Raji (cell line): ENCODE data around the gene GASK1A.

Source experiments
- POLR2A ChIP-seq: IDR thresholded peaks from 2 replicates; pipeline ENCODE4 v1.6.1; 2011; ENCODE audit warnings: low read depth, low read length, control low read depth; ENCODE audit not compliant: insufficient read depth

GASK1A gene

GRCh38 chr3:43076857-43077256, 97.7 kb downstream of the GASK1A start:
- TF ChIP-seq POLR2A = no peak

- no peak for TF ChIP-seq POLR2A
These were observed 98.2 kb downstream of the GASK1A start for GRCh38 chr3:43077261-43077660.

GRCh38 chr3:43077707-43078106, 98.6 kb downstream of the GASK1A start:
- TF ChIP-seq POLR2A = no peak

GRCh38 chr3:43079536-43080332, 100.6 kb downstream of the GASK1A start:
- TF ChIP-seq POLR2A = no peak

- TF ChIP-seq POLR2A = no peak
These were observed 101.8 kb downstream of the GASK1A start for GRCh38 chr3:43080726-43081568.

GRCh38 chr3:43081796-43082195, 102.7 kb downstream of the GASK1A start:
- no peak for TF ChIP-seq POLR2A

- TF ChIP-seq POLR2A = no peak
These were observed 103.3 kb downstream of the GASK1A start for GRCh38 chr3:43082457-43082856.

- TF ChIP-seq POLR2A = no peak
These were observed 107.5 kb downstream of the GASK1A start for GRCh38 chr3:43086460-43087165.

GRCh38 chr3:43087249-43087776, 108.2 kb downstream of the GASK1A start:
- TF ChIP-seq POLR2A = no peak

- TF ChIP-seq POLR2A = no peak
These were observed 110.0 kb downstream of the GASK1A start for GRCh38 chr3:43089081-43089480.

GRCh38 chr3:43090238-43090637, 111.1 kb downstream of the GASK1A start:
- TF ChIP-seq POLR2A = no peak

GRCh38 chr3:43091481-43091880, 112.4 kb downstream of the GASK1A start:
- no peak for TF ChIP-seq POLR2A

- TF ChIP-seq POLR2A = no peak
These were observed 113.9 kb downstream of the GASK1A start for GRCh38 chr3:43093006-43093405.

GRCh38 chr3:43093974-43094373, 114.9 kb downstream of the GASK1A start:
- TF ChIP-seq POLR2A = no peak

- TF ChIP-seq POLR2A = no peak
These were observed 115.3 kb downstream of the GASK1A start for GRCh38 chr3:43094381-43094780.
